GM18502 (cell line): ENCODE data around the gene LRP2.

Source experiments
- ATAC-seq: cut with Tn5 transposase; IDR thresholded peaks from one replicate; pipeline ENCODE4 v1.9.1; 2021; ENCODE audit warnings: mild to moderate bottlenecking; ENCODE audit not compliant: unreplicated experiment, poor library complexity

LRP2 gene

DNA sequence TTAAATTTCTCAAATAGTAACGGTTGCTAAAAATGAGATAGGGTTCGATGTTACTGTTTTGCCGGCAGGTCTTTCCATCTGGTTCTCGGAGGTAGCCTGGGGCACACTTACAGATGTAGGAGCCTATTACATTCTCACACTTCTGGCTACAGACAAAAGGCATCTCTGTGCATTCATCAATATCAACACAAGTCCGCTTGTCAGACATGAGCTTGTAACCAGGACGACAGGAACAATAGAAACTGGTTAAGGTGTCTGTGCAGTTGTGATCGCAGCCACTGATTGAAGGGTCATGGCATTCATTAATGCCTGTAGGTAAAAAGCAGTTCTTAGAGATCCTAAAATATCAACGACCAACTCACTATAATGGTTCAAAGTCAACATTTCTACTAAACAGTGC, 176.6 kb downstream of the LRP2 start:
- ATAC-seq = no peak

DNA sequence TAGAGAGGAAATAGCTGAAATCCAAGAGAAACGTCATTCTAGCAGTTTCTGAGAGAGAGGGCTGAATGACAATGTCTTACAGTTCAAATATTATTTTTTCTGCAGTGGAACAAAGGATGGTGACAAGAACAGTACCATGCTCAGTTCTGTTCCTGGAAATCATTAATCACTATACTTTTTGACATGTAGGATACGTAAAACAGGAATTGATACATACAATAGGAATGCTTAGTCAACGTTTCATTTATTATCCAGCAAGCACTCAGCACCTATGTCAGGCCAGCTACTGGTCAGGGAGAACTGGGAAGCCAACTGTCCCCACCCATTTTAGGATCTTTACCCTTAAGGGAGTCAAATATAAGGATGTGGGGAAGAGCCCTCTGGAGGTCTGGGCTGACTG, 178.3 kb downstream of the LRP2 start:
- ATAC-seq = no peak

DNA sequence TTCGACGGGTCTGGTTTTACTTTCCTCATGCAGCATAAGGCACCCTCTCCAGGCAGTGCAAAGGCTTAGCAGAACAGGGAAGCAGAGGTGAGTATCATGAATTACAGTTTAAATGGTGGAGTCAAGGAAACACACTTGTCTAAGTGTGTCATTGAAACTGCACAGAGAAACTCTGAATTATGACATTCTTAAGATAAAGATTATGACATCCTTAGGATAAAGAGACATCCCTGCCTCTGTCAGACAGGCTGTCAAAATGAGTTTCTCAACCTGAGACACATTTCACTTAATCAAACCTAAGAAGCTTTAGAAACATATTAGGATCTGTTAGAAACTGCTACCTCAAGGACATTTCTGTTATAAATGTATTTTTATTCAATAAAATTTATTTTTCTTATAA, 179.8 kb downstream of the LRP2 start:
- no peak for ATAC-seq

DNA sequence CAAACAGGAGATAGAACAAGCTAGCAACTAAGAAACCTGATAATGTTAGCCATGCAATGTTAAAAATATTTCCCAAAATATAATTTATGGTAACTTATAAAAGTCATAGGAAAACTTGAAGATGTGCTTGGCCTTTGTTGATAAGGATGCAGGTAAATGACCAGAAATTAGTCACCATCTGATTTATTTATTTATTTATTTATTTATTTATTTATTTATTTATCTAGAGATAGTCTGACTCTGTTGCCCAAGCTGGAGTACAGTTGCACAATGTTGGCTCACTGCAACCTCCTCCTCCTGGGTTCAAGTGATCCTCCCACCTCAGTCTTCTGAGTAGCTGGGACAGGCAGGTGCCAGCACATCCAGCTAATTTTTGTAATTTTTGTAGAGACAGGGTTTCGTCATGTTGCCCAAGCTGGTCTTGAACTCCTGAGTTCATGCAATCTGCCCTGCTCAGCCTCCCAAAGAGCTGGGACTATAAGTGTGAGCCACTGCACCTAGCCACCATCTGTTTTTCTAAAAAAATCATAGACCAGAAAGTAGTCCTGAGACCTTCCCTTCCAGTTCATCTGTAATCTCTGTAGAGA, 183.4 kb downstream of the LRP2 start:
- no peak for ATAC-seq

DNA sequence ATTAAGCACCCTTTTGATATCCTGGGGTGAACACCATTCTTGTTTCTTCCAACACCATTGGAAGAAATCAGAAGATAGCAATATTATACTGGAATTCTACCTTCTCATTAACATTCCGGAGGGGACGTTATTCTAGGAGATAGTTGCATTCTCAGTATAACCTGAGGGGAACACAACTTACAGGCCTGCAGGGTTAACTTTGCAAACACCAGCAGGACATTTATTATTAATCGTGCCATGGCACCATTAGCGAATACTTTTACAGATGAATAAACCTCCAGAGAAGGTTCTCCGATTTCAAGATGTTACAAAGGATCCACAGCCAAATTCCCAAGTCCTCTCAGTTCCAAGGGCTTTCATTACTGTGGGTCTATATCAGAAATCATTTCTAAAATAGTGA, 184.0 kb downstream of the LRP2 start:
- ATAC-seq = no peak

DNA sequence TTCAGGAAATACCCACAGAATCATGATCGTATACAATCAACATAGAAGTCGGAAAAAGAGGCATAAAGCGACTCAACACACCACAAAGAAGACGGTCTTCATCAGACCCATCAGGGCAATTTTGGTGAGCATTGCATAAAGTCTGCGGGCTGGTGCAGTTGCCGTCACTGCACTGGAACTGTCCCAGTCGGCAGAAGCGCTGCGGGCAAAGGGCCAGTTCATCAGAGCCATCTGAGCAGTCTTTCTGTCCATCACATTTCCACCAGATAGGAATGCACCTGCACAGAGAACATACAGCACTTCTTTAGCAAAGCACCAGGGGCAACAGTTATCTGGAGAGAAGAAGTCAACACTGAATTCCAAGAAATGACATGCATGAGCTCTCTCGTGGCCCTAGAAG, 187.2 kb downstream of the LRP2 start:
- no peak for ATAC-seq

DNA sequence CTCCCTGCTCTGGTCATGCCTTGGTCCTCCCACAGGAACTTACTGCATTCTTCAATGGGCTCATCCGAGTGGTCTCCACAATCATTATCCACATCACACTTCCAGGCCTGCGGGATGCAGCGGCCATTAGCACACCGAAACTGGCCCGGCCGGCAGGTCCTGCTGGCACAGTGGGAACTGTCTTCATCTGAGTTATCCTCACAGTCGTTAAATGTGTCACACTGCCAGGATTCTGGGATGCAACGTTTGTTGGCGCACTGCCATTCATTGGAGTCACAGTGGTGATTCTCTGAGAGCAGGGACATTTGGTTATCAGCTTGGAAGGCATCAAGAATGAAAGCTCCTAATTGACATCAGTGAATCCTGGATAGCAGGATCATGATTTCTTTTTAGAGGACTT, 188.5 kb downstream of the LRP2 start:
- no peak for ATAC-seq

DNA sequence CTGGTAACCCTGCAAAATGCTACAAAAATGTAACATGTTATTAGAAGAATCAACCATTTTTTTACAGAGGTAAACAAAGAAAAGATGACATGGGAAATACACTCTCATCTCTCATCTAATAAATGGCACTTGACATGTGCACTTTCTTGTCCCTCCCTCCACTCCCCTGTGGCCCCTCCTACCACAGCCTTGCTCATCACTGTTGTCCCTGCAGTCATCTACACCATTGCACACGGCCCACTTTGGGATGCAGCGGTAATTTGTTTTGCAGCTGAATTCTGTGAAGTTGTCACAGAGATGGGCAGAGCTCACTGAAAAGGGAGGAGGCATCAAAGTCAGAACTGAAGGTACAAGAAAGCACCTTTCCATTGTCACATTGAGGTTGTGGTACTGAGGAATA, 189.4 kb downstream of the LRP2 start:
- ATAC-seq = no peak

DNA sequence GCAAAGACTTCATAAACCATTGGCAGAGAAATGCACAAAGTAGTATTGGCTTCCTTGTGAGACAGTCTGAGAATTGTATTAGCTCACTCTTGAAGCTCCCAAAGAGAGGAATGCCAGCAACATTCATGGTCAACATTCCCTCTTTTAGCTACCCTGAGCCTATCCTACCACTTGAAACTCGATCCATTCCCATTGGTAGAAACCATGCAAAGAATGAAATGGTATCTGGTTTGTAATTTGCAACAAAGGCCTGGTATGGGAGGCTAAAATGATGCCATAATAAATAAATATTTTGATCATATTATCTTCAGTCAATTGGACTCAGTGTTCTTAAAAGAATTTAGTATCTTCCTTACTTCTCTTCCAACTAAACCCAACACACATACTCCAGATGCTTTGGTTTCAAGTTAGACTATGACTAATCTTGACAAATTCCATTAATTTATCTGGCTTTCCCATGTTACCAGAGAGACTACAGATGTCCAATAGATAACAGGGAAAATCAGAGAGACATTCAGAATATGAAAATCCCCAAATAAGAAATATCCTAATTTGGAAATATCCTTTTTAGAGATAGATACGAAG, 190.1 kb downstream of the LRP2 start:
- ATAC-seq = no peak

DNA sequence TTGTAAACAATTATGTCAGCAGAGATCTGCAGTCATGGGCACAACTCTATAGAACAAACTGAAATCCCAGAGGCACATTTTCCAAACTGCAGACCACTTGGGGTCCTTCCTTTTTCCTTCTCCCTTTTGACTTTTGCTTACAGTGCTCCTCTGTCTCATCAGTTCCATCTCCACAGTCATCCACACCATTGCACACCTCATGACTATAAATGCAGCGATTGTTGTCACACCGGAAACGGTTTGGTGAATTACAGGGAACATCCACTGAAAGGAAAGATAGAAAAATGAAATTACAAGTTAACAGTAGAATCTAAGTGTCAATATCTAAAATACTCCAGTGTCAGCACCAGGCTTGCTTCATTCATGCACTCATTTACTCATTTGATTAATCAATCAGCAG, 196.5 kb downstream of the LRP2 start:
- no peak for ATAC-seq

DNA sequence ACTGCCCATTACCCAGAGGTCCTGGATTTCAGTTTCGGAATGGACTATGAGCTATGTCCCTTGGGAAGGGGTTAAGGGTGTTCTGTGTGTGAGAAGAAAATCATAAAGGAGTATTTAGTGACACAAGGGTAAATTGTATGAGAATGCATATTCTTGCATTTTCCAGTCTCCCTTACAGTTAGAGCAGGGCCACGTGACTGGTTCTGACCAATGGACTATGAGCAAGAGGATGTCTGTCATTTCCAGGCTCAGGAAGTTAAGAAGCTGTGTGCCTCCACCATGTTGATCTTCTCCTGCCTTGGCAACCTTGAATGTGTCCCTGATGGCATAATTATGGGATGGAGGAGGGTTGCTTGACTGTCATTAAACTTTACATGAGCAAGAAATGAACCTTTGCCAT, 198.0 kb downstream of the LRP2 start:
- no peak for ATAC-seq

DNA sequence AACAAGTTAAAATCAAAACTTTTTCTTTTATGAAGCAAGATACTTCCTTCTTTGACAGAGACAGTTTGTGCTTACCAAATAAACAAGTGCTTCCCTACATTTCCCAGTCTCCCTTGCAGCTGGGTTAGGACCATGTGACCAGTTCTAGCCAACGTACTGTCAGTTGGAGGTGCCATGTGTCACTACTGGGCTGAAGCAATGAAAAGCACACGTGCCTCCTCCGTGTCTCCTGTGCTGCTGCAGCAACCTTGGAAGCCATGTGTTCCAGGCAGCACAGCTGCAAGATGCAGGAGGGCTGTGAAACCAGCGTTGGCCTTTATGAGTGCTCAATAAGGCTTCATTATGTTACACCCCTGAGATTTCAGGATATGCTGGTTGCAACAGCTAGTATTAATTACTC, 199.7 kb downstream of the LRP2 start:
- no peak for ATAC-seq

DNA sequence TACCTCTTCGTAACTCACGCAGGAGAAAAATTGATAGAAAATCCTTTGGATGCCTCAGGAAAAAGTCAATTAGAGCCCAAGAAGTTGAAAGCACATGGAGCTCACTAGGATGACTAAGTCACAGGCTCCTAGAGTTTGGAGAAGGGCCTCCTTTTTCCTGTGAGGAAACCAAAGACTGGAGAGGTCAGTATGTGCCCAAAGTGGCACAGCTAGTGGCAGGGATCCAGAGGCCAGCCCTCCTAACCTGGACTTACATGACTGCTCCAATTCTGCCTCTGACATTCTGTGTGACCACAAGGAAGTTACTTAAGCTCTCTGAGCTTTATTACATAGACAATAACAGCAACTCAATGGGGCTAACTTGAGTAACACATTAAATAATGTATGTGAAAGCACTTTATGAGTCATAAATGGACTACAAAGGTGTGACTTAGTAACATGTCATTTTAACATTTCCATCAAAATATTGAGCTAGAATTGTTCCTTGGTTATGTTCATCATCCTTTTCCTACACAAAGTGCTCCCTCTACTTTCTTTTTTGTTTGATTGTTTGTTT, 201.3 kb downstream of the LRP2 start:
- ATAC-seq = no peak

DNA sequence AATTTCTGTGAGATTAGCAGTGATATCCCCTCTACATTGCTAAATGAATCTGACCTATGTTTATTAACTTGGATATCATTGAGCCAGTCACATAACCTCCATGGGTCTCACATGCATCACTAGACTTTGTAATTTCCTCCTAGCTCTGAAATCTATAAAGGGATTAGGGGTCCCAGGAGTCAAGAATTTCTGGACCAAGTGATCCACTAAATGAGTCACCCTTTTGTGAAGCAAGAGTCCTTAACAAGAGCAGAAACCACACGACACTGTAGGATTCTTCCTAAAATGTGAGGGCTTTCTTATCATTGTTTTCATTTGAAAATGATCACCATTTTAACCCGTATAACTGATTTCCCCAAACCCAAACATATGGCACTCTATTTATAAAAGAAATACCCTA, 202.6 kb downstream of the LRP2 start:
- ATAC-seq = no peak

DNA sequence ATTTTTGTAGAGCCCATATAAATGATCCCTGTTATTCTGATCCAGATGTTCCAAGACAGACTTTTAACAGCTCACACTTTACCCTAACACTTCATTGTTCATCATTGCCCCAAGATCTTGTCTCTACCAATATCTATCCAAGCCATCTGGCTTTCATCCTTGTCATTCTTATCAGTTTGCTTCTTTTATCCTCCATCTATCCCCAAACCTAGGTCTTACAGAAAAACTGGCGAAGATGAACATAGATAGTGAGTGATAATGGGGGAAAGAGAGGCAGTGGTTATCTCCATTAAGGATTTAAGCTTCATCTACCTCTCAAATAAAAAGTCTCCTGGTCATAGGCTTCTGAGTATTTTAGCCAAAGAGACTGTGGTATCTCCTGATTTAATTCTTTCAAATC, 203.5 kb downstream of the LRP2 start:
- no peak for ATAC-seq

DNA sequence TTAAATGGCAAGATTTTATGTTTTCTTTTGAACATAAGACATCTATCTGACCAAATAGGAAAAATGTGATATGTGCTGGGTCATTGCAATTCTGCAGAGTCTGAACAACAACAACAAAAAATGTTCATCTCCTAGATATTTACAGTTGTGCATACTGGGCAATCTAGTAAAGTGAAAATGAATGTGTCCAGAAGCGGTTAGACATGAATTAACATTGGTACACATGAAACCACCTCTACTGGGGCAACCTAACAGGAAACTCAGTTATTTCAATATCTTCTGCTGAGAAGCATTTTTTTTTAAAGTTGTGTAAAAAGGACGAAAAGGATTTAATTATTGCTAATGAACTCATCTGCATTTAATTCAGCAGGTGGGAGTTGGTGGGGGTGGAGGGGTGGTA, 216.1 kb downstream of the LRP2 start:
- ATAC-seq = no peak

DNA sequence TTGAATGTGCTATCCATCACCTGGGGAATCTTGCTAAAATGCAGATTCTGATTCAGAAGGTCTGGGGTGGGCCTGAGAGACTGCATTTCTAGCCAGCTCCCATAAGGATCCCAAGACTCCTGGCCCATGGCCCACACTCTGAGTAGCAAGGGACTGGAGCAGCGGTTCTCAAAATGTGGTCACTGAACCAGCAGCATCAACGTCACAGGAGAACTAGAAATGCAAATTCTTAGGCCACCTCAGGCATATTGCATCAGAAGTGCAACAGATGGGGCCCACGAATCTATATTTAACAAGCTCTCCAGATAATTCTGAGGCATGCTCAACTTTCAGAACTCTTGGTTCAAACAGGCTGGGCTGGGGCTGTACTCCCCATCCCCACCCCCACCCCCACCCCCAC, 218.3 kb downstream of the LRP2 start:
- ATAC-seq = no peak

DNA sequence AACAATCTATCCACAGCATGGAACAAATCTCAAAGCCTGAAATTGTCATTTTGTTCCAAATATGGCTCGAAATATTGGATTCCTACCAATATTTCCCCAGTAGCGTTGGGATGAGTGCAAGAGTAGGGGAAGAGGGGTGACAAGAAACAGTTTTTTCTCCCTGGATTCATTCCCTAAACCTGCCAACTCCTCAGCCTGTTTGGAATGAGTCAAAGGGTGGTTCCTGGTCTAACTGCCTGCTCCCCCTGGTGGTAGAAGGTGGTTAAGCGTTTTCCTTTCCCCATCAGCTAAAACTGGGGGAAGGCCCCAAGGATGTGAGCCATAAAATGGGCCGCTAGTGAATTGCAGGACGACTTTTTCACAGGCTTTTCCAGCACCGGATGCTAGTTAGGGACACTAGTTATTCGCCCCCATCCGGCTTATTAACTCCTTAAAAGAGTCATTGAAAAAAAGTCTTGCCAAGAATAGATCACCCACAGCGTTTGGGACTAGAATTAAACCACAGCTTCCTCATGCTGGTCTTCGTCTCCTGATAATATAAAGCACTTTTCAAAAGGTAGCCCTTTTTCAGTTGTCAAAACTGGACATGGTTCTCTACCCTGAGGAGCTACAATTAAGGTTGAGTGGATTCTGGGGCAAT, 220.5 kb downstream of the LRP2 start:
- peak; percentile 72 for ATAC-seq

DNA sequence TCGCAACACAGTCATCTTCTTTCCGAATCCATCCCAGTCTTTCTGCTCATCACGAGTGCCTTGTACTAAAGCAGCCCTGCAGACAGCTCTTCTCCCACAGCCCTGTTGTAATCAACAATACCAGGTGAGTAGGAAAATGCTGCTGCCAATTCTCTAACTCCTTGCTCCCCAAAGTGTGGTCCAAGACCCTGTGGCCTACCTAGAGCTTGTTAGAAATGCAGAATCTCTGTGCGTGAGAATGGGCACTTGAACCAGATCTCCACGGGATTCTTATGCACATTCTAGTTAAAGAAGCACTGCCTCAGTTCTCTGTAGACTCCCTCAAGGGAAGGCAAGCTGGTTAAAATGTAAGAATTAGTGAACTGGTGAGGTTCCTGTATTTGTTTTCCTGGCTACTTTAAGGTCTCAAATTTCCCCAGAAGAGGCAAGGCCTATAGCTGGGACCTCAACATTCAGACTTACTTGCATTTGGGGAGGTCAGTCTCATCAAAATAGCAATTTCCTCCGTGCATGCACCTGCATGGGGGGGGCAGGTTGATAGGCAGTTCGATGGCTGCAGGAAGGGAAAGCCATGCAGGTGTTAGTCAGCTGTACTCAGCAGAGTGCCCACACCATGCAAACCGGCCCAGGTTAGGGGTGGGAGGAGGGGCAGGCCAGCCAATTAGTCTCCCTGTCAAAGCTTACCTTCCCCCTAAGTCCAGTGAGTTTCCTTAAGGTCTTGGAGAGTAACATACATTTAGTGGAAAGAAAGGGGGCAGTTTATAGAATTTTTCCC, 222.2 kb downstream of the LRP2 start:
- no peak for ATAC-seq

DNA sequence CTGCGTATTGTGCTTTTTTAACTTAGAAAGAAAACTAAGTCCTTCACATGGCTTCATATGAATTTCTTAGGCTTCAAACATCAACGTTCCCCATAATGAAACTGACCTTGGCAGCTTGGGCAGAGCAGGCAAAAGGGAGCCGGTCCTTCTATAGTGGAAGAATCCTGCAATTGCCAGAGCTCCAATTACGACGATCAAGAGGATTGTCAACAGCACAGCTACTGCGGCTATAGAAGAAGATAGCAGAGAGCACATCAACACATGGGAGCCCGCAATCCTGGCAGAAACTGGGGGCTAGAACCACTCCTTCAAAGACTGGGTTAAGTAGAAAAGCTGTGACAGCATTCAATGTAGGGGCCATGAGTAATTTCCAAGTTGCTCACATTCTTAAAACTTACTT, 223.2 kb downstream of the LRP2 start:
- ATAC-seq = no peak

DNA sequence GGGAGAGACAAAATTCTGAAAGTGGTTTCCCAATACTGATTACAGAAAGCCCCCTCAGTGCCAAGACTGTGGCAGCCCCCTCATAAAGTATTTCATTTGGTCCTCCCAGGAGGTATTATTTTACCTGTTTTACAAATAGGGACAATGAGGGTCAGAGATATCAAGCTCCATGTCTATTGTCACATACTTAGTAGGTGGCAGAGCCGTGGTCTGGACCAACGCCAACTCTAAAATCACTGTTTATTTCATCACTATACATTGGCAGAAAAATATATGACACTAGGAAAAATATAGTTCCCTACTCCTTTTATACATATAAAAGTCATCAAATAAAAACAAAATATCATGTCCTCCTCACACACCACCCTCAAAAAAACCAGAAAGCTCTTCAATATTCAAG, 224.4 kb downstream of the LRP2 start:
- ATAC-seq = no peak
